Astrocyte (in vitro differentiated cells and primary cell): Measurements from ENCODE around the gene BORCS6.

Experiments used
- CTCF ChIP-seq: IDR thresholded peaks from 2 replicates; pipeline ENCODE4 v1.5.1; 2011; ENCODE audit warnings: low read depth, mild to moderate bottlenecking, inconsistent platforms, low read length, moderate library complexity; ENCODE audit not compliant: insufficient read depth
- EZH2 ChIP-seq: IDR thresholded peaks from 2 replicates; pipeline ENCODE4 v1.6.1; 2012; ENCODE audit warnings: mild to moderate bottlenecking, low read length, inconsistent platforms; ENCODE audit not compliant: insufficient read depth

- TF ChIP-seq CTCF, result no peak
- no peak for TF ChIP-seq EZH2
Measured at GRCh38 chr17:8209907-8210760, 20.2 kb upstream of the BORCS6 start, which contains the start of gene AURKB.
